Effector CD4-positive, alpha-beta T cell (primary cell): ENCODE data around the gene IFNGR2.
A peak's percentile ranks its signal among the peaks of the same experiment; 100 is the strongest.
"Not testable (repeated sequence)": the region's sequence is repeated elsewhere in the genome, so short reads cannot be mapped to it uniquely, and the experiment has no call there.

Source experiments
- DNase-seq: peaks from one replicate; pipeline ENCODE4 v3.0.0-alpha.2; 2020

The IFNGR2 gene

DNA sequence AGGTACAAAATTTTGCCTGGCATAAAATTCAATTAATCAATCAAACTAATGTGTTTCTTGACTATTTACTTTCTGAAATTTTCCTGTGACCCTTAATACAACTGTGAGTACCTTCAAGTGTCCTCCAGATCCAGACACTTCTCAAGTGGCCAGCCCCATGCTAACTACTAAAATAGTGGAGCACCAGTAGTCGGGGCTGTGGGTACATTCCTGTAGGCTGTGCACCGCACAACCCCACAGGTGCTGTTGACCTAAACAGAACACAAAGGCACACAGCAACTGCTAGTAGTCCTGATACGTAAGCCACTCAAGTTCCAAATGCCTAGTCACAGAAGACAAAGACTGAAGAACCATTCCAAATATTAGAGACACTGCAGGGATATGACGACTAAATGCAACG lies 40.0 kb downstream of the IFNGR2 start:
- DNase-seq: no peak

DNA sequence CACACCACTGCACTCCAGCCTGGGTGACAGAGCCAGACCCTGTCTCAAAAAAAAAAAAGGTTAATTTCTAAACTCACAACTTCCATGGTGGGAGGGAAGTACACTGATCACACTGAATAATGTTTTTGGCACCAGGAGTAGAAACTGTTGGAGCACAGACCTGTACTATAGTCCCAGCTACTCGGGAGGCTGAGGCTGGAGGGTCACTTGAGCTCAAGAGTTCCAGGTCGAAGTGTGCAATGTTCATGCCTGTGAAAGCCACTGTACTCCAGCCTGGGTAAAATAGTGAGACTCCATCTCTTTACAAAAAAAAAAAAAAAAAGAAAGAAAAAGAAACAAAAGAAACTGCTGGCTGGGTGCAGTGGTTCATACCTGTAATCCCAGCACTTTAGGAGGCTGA lies 41.3 kb downstream of the IFNGR2 start:
- DNase-seq: no peak

DNA sequence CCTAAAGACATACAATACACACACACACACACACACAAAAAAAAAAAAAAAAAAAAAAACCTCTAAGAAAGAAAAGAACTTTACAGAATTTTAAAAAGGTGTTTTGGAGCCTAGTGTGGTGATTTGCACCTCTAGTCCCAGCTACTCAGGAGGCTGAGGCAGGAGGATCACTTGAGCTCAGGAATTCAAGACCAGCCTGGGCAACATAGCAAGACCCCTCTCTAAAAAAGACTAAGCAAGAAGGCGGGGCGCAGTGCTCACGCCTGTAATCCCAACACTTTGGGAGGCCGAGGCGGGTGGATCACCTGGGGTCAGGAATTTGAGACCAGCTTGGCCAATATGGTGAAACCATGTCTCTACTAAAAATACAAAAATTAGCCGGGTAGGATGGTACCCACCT lies 43.4 kb downstream of the IFNGR2 start:
- DNase-seq: not testable (repeated sequence)

- DNase-seq: no peak
Observed at GRCh38 chr21:33449616-33450015, 46.4 kb downstream of the IFNGR2 start.

DNA sequence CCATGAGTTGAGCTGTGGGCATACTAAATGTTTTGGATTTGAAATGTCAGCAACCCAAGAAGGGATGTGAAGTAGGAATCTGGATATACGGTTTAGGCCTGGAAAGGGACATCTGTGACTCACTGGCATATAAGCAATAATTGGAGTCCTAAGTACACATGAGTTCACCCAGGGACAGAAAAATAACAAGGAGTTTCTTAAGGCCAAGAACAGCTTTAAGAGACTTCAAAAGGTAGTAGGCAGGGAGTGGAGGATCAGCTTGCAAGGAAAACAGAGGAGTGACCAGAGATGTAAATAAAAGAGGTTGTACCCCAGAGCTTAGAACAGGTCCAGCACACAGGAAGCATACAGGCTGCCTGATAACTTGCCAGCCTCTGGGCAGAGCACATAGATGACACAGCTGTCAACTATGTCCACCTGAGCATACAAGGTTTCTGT lies 48.4 kb downstream of the IFNGR2 start:
- no peak for DNase-seq

- DNase-seq: no peak
Observed at GRCh38 chr21:33452362-33452761, 49.1 kb downstream of the IFNGR2 start.

- no peak for DNase-seq
Observed at GRCh38 chr21:33455686-33456446, 52.7 kb downstream of the IFNGR2 start.

DNA sequence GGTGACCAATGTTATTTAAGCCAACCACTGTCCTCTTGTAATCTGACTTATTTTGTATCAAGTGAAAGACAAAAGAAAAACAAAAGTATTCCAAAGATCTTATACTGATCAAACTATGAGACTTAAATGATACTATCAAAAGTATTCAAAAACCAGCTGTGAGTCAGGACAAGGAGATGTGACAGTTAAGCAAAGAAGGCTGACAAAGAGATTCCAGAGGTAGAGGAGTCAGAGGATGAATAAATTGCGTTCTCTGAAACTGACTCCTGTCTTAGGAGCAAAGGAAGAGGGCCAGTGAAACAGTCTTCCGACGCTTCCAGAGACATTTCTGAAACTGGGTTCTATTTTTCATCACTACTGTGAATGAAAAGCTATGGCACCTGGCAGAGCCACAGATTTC lies 55.6 kb downstream of the IFNGR2 start:
- no peak for DNase-seq

DNA sequence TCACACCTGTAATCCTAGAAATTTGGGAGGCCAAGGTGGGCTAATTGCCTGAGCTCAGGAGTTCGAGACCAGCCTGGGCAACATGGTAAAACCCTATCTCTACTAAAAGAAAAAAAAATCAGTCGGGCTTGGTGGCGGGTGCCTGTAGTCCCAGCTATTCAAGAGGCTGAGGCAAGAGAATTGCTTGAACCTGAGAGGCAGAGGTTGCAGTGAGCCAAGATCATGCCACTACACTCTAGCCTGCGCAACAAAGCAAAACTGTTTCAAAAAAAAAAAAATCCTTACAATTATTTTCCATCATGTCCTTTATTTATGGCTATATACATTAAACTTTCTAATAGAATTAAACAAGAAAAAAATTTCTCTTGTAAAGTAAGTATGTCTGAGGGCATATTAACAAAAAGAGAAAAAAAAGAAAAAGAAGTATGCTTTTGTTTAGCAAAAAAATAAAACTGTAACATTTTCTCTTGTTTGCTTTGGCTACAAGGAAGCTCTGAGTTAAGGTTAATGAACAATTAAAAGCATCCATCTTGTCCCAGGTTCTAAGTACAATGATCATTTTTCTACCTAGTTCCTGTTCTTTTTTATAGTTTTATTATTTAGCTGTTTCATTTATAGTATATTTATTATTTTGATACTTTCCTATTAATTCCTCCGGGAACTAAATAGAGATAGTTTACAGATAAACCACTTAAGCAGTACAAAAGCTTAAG lies 58.5 kb downstream of the IFNGR2 start:
- no peak for DNase-seq

DNA sequence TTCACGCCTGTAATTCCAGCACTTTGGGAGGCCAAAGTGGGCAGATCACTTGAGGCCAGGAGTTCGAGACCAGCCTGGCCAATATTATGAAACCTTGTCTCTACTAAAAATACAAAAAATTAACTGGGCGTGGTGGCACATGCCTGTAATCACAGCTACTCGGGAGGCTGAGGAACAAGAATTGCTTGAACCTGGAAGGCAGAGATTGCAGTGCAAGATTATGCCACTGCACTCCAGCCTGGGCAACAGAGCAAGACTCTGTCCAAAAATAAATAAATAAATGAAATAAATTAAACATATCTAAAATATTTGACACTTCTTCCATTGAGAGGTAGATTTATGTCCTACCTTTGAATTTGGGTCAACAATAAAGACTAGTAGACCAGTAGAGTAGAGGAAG lies 66.0 kb downstream of the IFNGR2 start:
- DNase-seq: not testable (repeated sequence)

- DNase-seq: no peak
Observed at GRCh38 chr21:33470701-33471100, 67.5 kb downstream of the IFNGR2 start.

DNA sequence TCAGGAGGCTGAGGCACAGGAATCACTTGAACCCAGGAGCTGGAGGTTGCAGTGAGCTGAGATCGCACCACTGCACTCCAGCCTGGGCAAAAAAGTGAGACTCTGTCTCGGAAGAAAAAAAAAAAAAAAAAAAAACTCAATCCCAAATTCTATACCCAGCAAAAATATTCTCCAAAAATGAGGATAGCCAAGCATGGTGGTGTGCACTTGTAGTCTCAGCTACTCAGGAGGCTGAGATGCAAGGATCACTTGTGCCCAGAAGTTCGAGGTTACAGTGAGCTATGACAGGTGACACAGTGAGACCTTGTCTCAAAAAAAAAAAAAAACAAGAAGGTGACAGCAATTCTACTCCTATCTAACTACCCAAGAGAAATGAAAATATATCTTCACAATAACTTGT lies 70.1 kb downstream of the IFNGR2 start:
- DNase-seq: no peak

- no peak for DNase-seq
Observed at GRCh38 chr21:33477066-33477465, 73.9 kb downstream of the IFNGR2 start.

DNA sequence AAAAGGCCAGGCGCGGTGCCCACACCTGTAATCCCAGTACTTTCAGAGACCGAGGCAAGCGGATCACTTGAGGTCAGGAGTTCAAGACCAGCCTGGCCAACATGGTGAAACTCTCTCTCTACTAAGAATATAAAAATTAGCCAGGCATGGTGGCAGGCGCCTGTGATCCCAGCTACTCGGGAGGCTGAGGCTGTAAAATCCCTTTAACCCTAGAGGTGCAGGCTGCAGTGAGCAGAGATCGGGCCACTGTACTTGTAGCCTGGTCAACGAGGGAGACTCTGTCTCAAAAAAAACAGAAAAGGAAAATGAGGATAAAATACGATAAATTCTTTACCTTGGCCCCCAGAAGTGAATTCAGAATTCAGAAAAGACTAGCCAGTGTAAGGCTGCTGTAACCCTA lies 75.0 kb downstream of the IFNGR2 start:
- no peak for DNase-seq

- DNase-seq: peak; percentile 30
Observed at GRCh38 chr21:33478935-33479678, 75.9 kb downstream of the IFNGR2 start.

DNA sequence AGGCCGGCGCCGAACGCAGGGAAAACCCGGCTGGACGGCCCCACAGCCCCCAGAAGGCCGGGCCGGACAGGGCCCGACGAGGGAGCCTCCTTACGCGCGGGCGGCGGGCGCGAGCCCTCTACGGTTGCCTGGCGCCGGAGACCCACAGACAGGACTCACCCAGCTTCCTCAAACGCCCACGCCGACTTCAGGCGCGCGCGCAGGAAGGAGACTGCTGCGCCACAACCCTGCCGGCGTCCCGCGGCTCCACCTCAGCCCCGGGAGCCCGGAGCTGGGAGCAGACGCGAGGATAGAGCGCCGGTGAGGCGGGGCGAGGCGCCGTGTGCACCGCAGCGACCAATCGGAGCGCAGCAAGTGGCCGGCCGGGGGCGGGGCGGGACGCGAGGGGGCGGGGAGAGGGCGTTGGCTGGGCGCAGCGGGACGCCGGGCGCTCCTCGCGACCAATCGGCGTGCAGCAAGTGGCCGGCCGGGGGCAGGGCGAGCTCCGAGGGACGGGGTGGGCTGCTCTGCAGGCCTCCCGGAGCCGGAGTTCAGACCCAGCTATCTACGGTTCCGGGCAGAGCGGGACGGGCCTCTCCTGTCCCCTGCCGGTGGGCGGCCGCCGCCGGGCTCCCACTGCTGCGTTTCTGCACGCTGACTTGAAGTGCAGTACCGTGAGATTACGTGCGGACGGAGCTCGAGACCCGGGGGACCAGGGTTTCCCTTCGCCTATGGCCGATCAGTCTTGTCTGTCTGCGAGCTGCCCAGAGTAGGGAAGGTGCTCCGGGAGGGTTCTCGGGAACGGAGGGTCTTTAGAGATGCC lies 76.7 kb downstream of the IFNGR2 start, which contains the start of gene TMEM50B:
Gene TMEM50B (minus strand): TSS at position 296 of the 802 bp plus-strand sequence. CDS start 11,089 bp downstream, outside the sequence.
- peak; percentile 92 for DNase-seq

- DNase-seq: no peak
Observed at GRCh38 chr21:33480481-33481103, 77.4 kb downstream of the IFNGR2 start.

GRCh38 chr21:33481314-33481943 lies 78.2 kb downstream of the IFNGR2 start:
- no peak for DNase-seq
